HG03039 (cell line): ENCODE results near the gene TTLL5.
"Not testable (repeated sequence)": the region's sequence is repeated elsewhere in the genome, so short reads cannot be mapped to it uniquely, and the experiment has no call there.

Experiments used
- ATAC-seq: cut with Tn5 transposase; IDR thresholded peaks from one replicate; pipeline ENCODE4 v1.9.1; 2021; ENCODE audit warnings: mild to moderate bottlenecking, moderate library complexity; ENCODE audit not compliant: unreplicated experiment

Gene TTLL5

GRCh38 chr14:75648066-75648838 is 12.8 kb upstream of the TTLL5 start:
- no peak for ATAC-seq

GRCh38 chr14:75649337-75649736 is 11.7 kb upstream of the TTLL5 start:
- no peak for ATAC-seq

DNA sequence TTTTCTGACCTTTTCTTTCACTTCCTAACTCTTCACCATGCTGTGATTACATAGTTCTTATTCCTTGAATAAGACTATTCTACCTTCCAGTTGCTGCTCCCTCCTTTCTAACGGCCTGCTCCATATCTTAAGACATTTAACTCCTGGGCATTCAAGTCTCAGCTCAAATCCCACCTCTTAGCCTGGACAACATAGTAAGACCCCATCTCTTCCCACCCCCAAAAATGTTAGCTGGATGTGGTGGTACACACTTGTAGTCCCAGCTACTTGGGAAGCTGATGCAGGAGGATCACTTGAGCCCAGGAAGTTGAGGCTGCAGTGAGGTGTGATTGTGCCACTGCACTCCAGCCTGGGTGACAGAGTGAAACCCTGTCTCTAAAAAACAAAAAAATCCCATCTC is 11.3 kb upstream of the TTLL5 start:
- no peak for ATAC-seq

DNA sequence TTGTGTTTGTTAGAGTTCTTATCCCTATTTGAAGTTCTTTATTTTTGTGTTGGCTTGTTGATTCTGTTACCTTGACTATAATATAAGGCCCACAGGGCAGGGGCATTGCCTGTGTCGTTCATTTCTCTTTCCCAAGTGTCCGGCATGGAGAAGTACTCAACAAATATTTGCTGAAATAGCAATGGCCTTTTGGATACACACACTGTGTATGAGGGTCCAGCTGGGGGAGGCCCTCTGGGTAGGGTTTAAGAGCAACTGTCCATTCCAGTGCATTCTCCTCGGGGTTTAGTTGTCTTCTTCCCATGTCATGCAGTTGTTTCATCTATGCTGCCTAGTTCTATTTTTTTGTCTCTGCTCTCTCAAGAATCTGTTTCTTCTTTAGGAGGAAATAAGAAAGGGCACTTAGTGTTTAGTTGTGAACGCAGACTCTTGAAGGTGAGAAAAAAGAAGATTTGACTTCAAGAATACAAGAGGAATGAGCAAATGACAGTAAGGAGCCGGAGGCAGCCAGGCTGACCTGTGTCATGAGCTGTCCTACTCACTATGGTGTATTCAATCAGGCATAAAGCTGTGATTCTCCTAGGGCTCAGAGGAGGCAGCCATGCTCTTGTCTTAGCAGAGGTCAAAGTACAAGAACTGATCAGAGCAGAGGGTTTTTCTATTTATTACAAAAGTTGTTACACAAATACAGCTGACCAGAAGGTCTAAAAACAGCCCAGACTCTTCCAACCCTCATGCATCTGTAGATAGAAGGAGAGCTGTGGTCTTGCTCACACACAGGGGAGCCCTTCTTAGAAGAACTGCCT is 10.6 kb upstream of the TTLL5 start:
- ATAC-seq, result no peak

- ATAC-seq, result no peak
Observed at GRCh38 chr14:75653563-75653962, 7.5 kb upstream of the TTLL5 start.

DNA sequence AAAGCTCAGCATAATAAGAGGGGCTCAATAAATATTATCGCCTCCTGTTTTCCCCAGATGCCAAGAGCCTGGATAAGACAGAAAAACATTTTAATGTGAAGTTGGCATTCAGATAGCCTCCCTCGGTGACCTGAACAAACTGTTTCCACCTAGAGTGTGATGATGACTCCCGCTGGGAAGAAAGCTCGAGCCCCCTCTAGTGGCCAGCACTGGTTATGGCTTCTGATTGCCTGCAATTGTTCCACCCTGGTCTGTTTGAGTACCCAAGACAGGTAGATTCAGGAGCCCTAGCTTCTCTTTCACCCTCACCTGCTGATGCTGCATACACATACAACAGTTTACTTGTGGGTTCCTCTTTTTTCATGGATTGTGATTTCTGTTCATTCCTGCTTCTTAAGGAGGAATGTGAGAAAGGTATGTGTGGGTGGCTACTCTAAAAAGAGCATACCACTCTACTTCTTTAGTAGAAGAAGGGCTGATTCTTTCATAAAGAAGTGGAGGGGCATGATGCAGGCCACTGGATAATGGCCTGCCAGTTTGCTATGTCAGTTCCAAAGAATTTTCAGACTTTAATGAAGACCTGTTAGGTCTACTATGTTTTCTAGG is 6.8 kb upstream of the TTLL5 start:
- ATAC-seq, result no peak

DNA sequence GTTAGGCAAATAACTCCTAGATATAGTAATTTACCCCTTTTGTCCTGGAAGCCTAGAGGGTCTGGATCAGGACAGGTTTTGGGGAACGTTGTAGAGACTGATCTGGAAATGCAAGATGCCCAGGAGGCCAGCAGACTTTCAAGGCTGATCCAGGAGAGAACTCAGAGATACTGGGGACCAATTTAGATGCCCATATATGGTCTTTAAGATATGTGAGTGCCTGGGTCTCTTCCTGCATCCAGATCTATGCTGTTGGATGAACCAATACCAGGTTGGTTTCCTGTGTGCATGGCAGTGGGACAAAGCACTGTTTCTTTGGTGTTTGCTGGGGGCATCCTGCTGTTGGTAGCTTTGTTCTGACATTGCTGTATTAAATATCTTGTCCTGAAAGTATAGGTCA is 5.8 kb upstream of the TTLL5 start:
- ATAC-seq, result no peak

GRCh38 chr14:75657331-75657730 is 3.7 kb upstream of the TTLL5 start:
- ATAC-seq, result no peak

GRCh38 chr14:75658957-75659356 is 2.1 kb upstream of the TTLL5 start:
- no peak for ATAC-seq

GRCh38 chr14:75660238-75660629 is 812 bp upstream of the TTLL5 start:
- no peak for ATAC-seq

- no peak for ATAC-seq
Observed at GRCh38 chr14:75661499-75661814, 411 bp downstream of the TTLL5 start.

DNA sequence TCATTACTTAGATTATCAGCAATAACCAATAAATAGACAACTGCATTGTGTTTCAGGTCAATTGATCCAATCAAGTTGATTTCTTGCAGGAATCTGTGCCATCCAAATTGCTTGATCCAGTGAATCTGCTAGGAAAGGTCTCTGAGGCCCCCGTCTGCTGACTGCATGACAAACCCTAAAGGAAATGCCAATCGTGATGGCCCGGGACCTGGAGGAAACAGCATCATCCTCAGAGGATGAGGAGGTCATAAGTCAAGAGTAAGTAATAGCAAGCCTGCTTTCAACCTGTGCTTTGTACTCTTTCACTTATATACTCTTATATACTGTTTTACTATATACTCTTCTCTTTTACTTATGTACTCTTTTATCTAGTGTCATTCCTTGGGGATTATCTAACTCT is 1.9 kb downstream of the TTLL5 start:
- no peak for ATAC-seq

GRCh38 chr14:75667099-75667765 is 6.2 kb downstream of the TTLL5 start:
- no peak for ATAC-seq

DNA sequence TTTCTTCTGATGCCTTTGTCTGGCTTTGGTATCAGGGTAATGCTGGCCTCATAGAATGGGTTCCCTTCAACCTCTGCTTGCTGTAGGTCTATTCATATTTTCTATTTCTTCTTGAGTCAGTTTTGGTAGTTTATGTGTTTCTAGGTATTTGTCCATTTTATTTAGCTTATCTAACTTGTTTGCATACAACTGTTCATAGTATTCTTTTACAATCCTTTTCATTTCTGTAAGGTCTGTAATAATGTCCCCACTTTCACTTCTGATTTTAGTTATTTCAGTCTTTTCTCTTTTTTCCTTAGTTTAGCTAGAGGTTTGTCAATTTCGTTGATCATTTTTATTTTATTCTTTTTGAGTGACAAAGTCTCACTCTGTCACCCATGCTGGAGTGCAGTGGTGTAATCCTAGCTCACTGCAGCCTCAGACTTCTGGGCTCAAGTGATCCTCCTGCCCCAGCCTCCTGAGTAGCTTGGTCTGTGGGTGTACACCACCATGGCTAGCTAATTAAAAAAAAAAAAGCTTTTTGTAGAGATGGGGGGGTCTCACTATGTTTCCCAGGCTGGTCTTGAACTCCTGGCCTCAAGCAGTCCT is 11.7 kb downstream of the TTLL5 start:
- no peak for ATAC-seq

GRCh38 chr14:75673345-75674035 is 12.4 kb downstream of the TTLL5 start:
- no peak for ATAC-seq

GRCh38 chr14:75675265-75675960 is 14.4 kb downstream of the TTLL5 start:
- no peak for ATAC-seq

GRCh38 chr14:75685910-75686309 is 24.9 kb downstream of the TTLL5 start:
- no peak for ATAC-seq

GRCh38 chr14:75689012-75689411 is 28.0 kb downstream of the TTLL5 start:
- ATAC-seq, result no peak

GRCh38 chr14:75690010-75690409 is 29.0 kb downstream of the TTLL5 start:
- ATAC-seq, result no peak

GRCh38 chr14:75695025-75695424 is 34.0 kb downstream of the TTLL5 start:
- ATAC-seq, result not testable (repeated sequence)
